Epidermal melanocyte (primary cell): Measurements from ENCODE around the gene MAST1.
"Not testable (repeated sequence)": the region's sequence is repeated elsewhere in the genome, so short reads cannot be mapped to it uniquely, and the experiment has no call there.

Source experiments
- DNase-seq: peaks from one replicate; pipeline ENCODE4 v3.0.0; 2011; ENCODE audit warnings: low spot score; ENCODE audit not compliant: insufficient read length

Gene MAST1

DNA sequence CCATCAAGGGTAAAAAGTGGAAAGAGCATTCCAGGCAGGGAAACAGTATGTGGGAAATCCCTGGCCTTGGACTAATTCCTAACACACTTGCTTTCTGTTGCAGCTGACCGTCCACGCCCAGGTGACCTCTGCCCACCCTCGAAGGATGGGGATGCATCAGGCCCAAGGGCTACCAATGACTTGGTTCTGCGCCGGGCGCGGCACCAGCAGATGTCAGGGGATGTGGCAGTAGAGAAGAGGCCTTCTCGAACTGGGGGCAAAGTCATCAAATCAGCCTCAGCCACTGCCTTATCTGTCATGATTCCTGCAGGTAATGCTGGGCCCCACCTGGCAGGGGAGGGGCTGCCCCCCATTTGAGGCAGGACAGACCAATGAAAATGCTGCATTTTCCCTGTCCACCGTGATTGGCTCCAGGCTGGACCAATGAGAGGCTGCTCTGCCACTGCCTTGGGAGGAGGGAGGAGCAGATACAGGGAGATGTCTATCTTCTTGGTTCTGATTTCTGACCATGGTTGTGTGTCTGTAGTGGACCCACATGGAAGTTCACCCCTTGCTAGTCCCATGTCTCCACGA lies 30.3 kb downstream of the MAST1 start:
- DNase-seq = no peak

DNA sequence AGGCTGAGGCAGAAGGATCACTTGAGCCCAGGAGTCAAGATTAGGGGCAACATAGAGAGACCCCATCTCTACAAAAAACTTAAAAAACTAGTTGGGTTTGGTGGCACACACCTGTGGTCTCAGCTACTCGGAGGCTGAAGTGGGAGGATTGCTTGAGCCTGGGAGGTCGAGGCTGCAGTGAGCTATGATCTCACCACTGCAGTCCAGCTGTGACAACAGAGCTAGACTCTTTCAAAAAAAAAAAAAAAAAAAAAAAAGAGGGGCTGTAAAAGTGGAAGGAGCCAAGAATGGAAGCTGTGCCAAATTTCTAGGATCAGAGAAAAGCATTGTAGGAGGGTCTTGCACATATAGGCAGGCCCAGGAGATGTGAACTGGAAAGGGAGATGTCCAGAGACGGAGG lies 33.4 kb downstream of the MAST1 start:
- no peak for DNase-seq

DNA sequence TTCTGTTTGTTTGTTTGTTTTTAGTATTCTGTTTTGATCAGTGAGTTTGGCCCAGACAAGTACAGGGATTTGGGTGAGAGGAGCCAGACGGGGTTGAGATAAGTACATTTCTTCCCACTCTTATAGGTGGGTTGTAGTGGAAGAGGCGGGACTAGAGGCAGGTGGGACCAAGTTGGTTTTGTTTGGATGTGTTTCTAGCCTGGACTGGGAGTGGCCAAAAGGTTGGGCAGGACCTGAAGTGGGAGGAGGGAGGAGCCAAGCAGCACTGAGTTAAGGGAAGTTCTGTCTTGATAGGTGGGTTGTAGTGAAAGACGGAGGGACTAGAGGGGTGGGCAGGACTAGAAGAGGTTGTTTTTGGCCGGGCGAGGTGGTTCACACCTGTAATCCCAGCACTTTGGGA lies 33.9 kb downstream of the MAST1 start:
- no peak for DNase-seq

DNA sequence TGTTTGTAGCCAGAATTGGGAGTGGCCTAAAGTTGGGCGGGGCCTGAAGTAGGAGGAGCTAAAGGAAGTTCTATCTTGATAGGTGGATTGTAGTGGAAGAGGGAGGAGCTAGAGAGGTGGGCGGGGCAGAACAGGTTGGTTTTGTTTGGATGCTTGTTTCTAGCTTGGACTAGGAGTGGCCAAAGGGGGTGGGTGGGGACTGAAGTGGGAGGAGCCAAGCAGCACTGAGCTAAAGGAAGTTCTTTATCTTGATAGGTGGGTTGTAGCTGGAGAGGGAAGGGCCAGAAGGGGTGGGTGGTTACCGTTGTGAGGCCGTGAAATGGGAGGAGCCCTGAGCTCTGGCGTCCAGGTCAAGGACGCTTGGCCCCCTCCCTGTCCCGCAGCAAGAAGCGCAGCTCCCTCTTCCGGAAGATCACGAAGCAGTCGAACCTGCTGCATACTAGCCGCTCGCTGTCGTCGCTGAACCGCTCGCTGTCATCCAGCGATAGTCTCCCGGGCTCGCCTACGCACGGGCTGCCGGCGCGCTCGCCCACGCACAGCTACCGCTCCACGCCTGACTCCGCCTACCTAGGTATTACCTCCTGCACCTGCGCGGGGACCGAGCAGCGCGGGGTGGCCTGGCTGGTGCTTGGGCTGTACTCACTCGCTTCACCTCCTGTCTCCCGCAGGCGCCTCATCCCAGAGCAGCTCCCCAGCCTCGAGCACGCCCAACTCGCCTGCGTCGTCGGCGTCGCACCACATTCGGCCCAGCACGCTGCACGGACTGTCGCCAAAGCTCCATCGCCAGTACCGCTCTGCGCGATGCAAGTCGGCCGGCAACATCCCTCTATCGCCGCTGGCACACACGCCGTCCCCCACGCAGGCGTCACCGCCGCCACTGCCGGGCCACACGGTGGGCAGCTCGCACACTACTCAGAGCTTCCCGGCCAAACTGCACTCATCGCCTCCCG lies 34.9 kb downstream of the MAST1 start:
- peak; percentile 43 for DNase-seq

DNA sequence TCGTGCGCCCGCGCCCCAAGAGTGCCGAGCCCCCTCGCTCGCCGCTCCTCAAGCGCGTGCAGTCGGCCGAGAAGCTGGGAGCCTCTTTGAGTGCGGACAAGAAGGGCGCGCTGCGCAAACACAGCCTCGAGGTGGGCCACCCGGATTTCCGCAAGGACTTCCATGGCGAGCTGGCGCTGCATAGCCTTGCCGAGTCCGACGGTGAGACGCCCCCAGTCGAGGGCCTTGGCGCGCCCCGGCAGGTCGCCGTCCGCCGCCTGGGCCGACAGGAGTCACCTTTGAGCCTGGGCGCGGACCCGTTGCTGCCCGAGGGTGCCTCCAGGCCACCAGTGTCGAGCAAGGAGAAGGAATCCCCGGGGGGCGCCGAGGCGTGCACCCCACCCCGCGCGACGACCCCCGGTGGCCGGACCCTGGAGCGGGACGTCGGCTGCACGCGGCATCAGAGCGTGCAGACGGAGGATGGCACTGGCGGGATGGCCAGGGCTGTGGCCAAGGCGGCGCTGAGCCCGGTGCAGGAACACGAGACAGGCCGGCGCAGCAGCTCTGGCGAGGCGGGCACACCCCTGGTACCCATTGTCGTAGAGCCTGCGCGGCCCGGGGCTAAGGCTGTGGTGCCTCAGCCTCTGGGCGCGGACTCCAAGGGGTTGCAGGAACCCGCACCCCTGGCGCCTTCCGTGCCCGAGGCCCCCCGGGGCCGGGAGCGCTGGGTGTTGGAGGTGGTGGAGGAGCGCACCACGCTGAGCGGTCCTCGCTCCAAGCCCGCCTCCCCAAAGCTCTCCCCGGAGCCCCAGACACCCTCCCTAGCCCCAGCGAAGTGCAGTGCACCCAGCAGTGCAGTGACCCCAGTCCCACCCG lies 35.8 kb downstream of the MAST1 start:
- DNase-seq = no peak

- DNase-seq = no peak
These were observed 36.8 kb downstream of the MAST1 start for GRCh38 chr19:12875086-12875485.

DNA sequence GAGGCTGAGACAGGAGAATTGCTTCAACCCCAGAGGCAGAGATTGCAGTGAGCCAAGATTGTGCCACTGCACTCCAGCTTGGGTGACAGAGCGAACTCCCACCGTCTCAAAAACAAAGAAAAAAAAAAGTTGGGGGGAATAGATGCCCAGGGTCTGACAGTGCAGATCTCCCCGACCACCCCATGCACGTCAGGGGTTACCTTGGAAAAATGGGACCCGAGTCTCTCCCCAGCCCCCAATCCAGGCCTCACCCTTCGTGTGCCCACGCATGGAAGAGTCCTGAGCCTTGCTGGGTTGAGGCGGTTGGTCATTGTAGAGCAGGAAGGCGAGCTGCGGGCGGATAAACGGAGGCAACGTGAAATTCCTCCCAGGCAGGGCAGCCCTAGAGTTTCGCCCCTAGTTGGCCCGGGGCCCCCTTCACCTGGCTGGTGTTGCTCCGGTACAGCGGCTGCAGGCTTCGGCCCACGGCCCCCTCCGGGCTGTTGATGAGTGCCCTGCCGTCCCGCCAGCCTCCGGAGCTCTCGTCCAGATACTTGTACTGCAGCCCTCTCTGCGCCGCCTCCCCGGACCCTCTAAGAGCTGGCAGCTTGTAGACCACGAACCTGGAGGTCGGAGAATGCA lies 42.3 kb downstream of the MAST1 start:
- peak; percentile 24 for DNase-seq

- DNase-seq = peak; percentile 99
These were observed 43.0 kb downstream of the MAST1 start, which contains the start of gene DNASE2 for GRCh38 chr19:12881172-12881808. Gene DNASE2, minus strand, starts transcription at chr19:12881449. Its CDS starts 74 bp downstream, at chr19:12881375.

DNA sequence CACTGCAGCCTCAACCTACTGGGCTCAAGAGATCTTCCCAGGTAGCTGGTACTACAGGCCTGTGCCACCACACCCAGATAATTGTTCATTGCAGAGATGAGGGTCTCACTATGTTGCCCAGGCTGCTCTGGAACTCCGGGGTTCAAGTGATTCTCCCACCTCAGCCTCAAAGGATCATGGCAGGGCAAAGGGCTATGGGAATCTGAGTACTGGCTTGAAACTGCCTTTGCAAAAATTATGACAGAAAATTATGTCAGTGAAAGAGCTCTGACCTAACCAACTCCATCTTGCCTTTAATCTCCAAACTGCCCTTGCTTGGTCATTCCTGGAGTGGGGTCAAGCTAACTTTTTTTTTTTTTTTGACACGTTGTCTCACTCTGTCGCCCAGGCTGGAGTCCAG lies 44.3 kb downstream of the MAST1 start:
- DNase-seq = no peak

GRCh38 chr19:12884202-12884601 lies 45.9 kb downstream of the MAST1 start:
- no peak for DNase-seq

DNA sequence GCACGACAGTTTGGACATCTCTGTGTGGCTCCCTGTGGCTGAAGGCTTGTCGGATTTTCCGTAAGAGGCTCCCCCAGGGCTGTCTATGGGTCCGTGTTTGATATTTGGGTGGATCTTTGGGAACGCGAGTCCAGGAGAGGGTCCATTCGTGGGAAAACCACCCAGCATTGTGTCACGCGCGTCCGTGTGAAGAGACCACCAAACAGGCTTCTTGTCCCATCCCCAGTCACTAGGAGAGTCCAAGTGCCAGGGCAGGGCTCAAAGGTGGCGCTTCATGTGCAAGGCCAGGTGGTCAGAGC lies 46.3 kb downstream of the MAST1 start:
- no peak for DNase-seq

- no peak for DNase-seq
These were observed 46.8 kb downstream of the MAST1 start for GRCh38 chr19:12884926-12885748.

- no peak for DNase-seq
These were observed 47.7 kb downstream of the MAST1 start for GRCh38 chr19:12885749-12886650.

- DNase-seq = no peak
These were observed 48.3 kb downstream of the MAST1 start for GRCh38 chr19:12886651-12886968.

GRCh38 chr19:12886969-12887747 lies 48.8 kb downstream of the MAST1 start, which contains the start of gene KLF1:
Gene KLF1, minus strand, starts transcription at chr19:12887201. Its CDS starts 61 bp downstream, at chr19:12887140.
- DNase-seq = no peak

GRCh38 chr19:12888006-12888603 lies 49.8 kb downstream of the MAST1 start:
- no peak for DNase-seq

DNA sequence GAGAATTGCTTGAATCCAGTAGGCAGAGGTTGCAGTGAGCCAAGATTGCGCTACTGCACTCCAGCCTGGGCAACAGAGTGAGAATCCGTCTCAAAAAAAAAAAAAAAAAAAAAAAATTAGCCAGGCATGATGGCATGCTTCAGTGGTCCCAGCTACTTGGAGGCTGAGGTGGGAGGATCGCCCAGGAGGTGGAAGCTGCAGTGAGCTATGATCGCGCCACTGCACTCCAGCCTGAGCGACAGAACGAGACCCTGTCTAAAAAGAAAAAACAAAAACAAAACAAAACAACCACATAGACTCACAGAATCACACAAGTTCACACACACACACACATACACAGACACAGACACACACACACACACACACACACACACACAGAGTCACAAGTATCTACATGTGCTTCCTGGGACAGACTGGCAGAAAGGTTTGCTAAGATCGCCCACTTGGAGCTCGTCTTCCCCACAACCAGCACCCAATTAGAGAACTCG lies 52.0 kb downstream of the MAST1 start:
- not testable (repeated sequence) for DNase-seq
